Measurements from ENCODE around the gene RBMS1. TPM values are rescaled to one million over a fixed set of nuclear protein-coding genes. Genes with fewer than 3 reads are reported as not detected.

The RBMS1 gene
- polyA plus RNA-seq, 1 donor (not counting 4 experiments of a cell fraction or from before 2014, with no cell fraction given) = 89.1 TPM

- dilution Hi-C loops (cut with MboI; ENCODE audit: extremely low pct_ligation_motif_present, low sequenced_read_pairs) = no loop called here
These were observed 91.7 kb downstream of the RBMS1 start for GRCh38 chr2:160401895-160402294.

GRCh38 chr2:160399880-160400279 is 93.7 kb downstream of the RBMS1 start:
- H3K4me3 ChIP-seq (ENCODE audit: control insufficient read depth in 2 of 3, extremely low read depth in 1 of 3, insufficient read depth in 2 of 3, low read depth in 1 of 3, low read length in 3 of 3) = no peak overlapping the region
- dilution Hi-C loops (cut with MboI; ENCODE audit: extremely low pct_ligation_motif_present, low sequenced_read_pairs) = no loop called here
- peaks cover 88% of the 10 kb centered on the region for H3K79me2 ChIP-seq (ENCODE audit: control insufficient read depth, insufficient read depth, low read length)
- peak overlapping the region; percentile 13 for H3K4me2 ChIP-seq (ENCODE audit: control insufficient read depth, extremely low read depth, insufficient read depth, low read depth, low read length)
- H3K27ac ChIP-seq (ENCODE audit: control insufficient read depth, insufficient read depth, low read length) = peak overlapping the region; percentile 4
- H3K9ac ChIP-seq (ENCODE audit: control insufficient read depth, extremely low read depth, insufficient read depth, low read length) = no peak overlapping the region
- no peak for DNase-seq (ENCODE audit: low read depth, low spot score)
- no peak for FAIRE-seq
- H3K27me3 ChIP-seq (ENCODE audit: control insufficient read depth, extremely low read depth, insufficient read depth, low read length) = no peaks in the 10 kb centered on the region
- peaks cover 0 to 7% of the 10 kb centered on the region in 2 experiments for H3K36me3 ChIP-seq (ENCODE audit: control insufficient read depth in 2 of 2, extremely low read depth in 1 of 2, insufficient read depth in 2 of 2, low read length in 2 of 2)
- peaks cover 63% of the 10 kb centered on the region for H3K4me1 ChIP-seq (ENCODE audit: control insufficient read depth, extremely low read depth, insufficient read depth, low read length)
- no peak overlapping the region for H2AFZ ChIP-seq (ENCODE audit: control insufficient read depth, low read length)
- H3K9me1 ChIP-seq (ENCODE audit: control insufficient read depth, extremely low read depth, insufficient read depth, low read length) = no peaks in the 10 kb centered on the region
- no peaks in the 10 kb centered on the region for H3K9me3 ChIP-seq (ENCODE audit: control insufficient read depth, low read depth, low read length)
- no peaks in the 10 kb centered on the region for H4K20me1 ChIP-seq (ENCODE audit: control insufficient read depth, extremely low read depth, insufficient read depth, low read length)
- TF ChIP-seq EZH2 (IDR thresholded peaks at IDR 0.05; ENCODE audit: low read length) = no peak
- no peak for TF ChIP-seq CTCF (optimal IDR thresholded peaks at IDR 0.05 in 1 of 3, IDR thresholded peaks at IDR 0.05 in 1 of 3, conservative IDR thresholded peaks at IDR 0.05 in 1 of 3; ENCODE audit: extremely low read depth in 1 of 3, insufficient read depth in 2 of 3, low read length in 3 of 3)

More at GRCh38 chr2:160401895-160402294, 91.7 kb downstream of the RBMS1 start:
- Histone ChIP-seq H4K20me1 (ENCODE audit: control insufficient read depth, extremely low read depth, insufficient read depth, low read length) (peaks cover 4% of the 10 kb centered on the region), H3K79me2 (ENCODE audit: control insufficient read depth, insufficient read depth, low read length) (peaks cover 90% of the 10 kb centered on the region), H3K4me3 (ENCODE audit: control insufficient read depth in 2 of 3, extremely low read depth in 1 of 3, insufficient read depth in 2 of 3, low read depth in 1 of 3, low read length in 3 of 3) (no peak overlapping the region), H2AFZ (ENCODE audit: control insufficient read depth, low read length) (no peak overlapping the region), H3K4me1 (ENCODE audit: control insufficient read depth, extremely low read depth, insufficient read depth, low read length) (peaks cover 70% of the 10 kb centered on the region), H3K4me2 (ENCODE audit: control insufficient read depth, extremely low read depth, insufficient read depth, low read depth, low read length) (no peak overlapping the region), H3K36me3 (ENCODE audit: control insufficient read depth in 2 of 2, extremely low read depth in 1 of 2, insufficient read depth in 2 of 2, low read length in 2 of 2) (peaks cover 0 to 3% of the 10 kb centered on the region in 2 experiments), H3K27me3 (ENCODE audit: control insufficient read depth, extremely low read depth, insufficient read depth, low read length) (no peaks in the 10 kb centered on the region), H3K9me1 (ENCODE audit: control insufficient read depth, extremely low read depth, insufficient read depth, low read length) (no peaks in the 10 kb centered on the region), H3K9ac (ENCODE audit: control insufficient read depth, extremely low read depth, insufficient read depth, low read length) (no peak overlapping the region), H3K9me3 (ENCODE audit: control insufficient read depth, low read depth, low read length) (no peaks in the 10 kb centered on the region), H3K27ac (ENCODE audit: control insufficient read depth, insufficient read depth, low read length) (peak overlapping the region; percentile 80)
- no peak for TF ChIP-seq CTCF (optimal IDR thresholded peaks at IDR 0.05 in 1 of 3, IDR thresholded peaks at IDR 0.05 in 1 of 3, conservative IDR thresholded peaks at IDR 0.05 in 1 of 3; ENCODE audit: extremely low read depth in 1 of 3, insufficient read depth in 2 of 3, low read length in 3 of 3)
- TF ChIP-seq EZH2 (IDR thresholded peaks at IDR 0.05; ENCODE audit: low read length) = no peak
- DNase-seq (ENCODE audit: low read depth, low spot score) (no peak), FAIRE-seq (no peak)

Measured in keratinocyte (primary cell).